Neural progenitor cell (in vitro differentiated cells): ENCODE measurements around the gene IGF2BP1. TPM values are rescaled to one million over a fixed set of nuclear protein-coding genes. Genes with fewer than 3 reads are reported as not detected.
A peak's percentile ranks its signal among the peaks of the same experiment; 100 is the strongest.

Source experiments
- DNase-seq: peaks from one replicate; pipeline ENCODE4 v3.0.0-alpha.2; 2016; ENCODE audit warnings: low spot score
- H2AFZ ChIP-seq: fragments of 200-600 bp; sonication (generic); replicated peaks from 2 replicates; pipeline ENCODE4 v1.6.1; 2016; ENCODE audit warnings: antibody characterized with exemption
- H3F3A ChIP-seq: fragments of 200-600 bp; sonication (generic); 2 replicates; pipeline ENCODE4 v1.6.1; 2016; ENCODE audit warnings: antibody characterized with exemption, low read depth
- H3K27ac ChIP-seq: fragments of 200-600 bp; sonication (generic); 2 replicates; pipeline ENCODE4 v1.5.1; 2016; ENCODE audit warnings: mild to moderate bottlenecking
- H3K27me3 ChIP-seq: fragments of 200-600 bp; sonication (generic); 2 replicates; pipeline ENCODE4 v1.6.1; 2016; ENCODE audit warnings: mild to moderate bottlenecking, moderate library complexity
- H3K36me3 ChIP-seq: fragments of 200-600 bp; sonication (generic); 2 replicates; pipeline ENCODE4 v1.5.1; 2016
- H3K4me1 ChIP-seq: fragments of 200-600 bp; sonication (generic); 2 replicates; pipeline ENCODE4 v1.6.1; 2016; ENCODE audit warnings: mixed run types
- H3K4me2 ChIP-seq: fragments of 200-600 bp; sonication (generic); 2 replicates; pipeline ENCODE4 v1.6.1; 2016
- H3K4me3 ChIP-seq: fragments of 200-600 bp; sonication (generic); 2 replicates; pipeline ENCODE4 v1.5.1; 2016
- H3K79me2 ChIP-seq: fragments of 200-600 bp; sonication (generic); 2 replicates; pipeline ENCODE4 v1.6.1; 2016; ENCODE audit warnings: low read depth
- H3K9ac ChIP-seq: fragments of 200-600 bp; sonication (generic); 2 replicates; pipeline ENCODE4 v1.6.1; 2016
- H3K9me3 ChIP-seq: fragments of 200-600 bp; sonication (generic); 2 replicates; pipeline ENCODE4 v1.5.1; 2016; ENCODE audit warnings: low read depth
- H4K20me1 ChIP-seq: fragments of 200-600 bp; sonication (generic); 2 replicates; pipeline ENCODE4 v1.6.1; 2016; ENCODE audit warnings: low read depth
- H3K27ac Mint-ChIP-seq: 3 replicates; pipeline ENCODE4 v1.8.0; 2021; ENCODE audit warnings: mixed read lengths
- H3K27me3 Mint-ChIP-seq: 2 replicates; pipeline ENCODE4 v1.8.0; 2022; ENCODE audit warnings: low read depth, mild to moderate bottlenecking, inconsistent platforms, moderate library complexity, mixed read lengths; ENCODE audit not compliant: insufficient read depth
- H3K36me3 Mint-ChIP-seq: 3 replicates; pipeline ENCODE4 v1.8.0; 2021; ENCODE audit warnings: mixed read lengths
- H3K4me1 Mint-ChIP-seq: 3 replicates; pipeline ENCODE4 v1.8.0; 2021; ENCODE audit warnings: mixed read lengths
- H3K4me3 Mint-ChIP-seq: 3 replicates; pipeline ENCODE4 v1.8.0; 2021; ENCODE audit warnings: mild to moderate bottlenecking, moderate library complexity, mixed read lengths
- H3K9me3 Mint-ChIP-seq: 3 replicates; pipeline ENCODE4 v1.8.0; 2020; ENCODE audit warnings: mixed read lengths
- CTCF ChIP-seq: fragments of 200-600 bp; sonication (generic); IDR thresholded peaks from 2 replicates; pipeline ENCODE4 v1.5.1; 2017; ENCODE audit warnings: antibody characterized with exemption, mild to moderate bottlenecking
- EZH2 ChIP-seq: fragments of 200-600 bp; sonication (generic); IDR thresholded peaks from 2 replicates; pipeline ENCODE4 v1.6.1; 2017; ENCODE audit warnings: antibody characterized with exemption, mild to moderate bottlenecking, moderate library complexity
- EZH2phosphoT487 ChIP-seq: fragments of 200-600 bp; sonication (generic); IDR thresholded peaks from 2 replicates; pipeline ENCODE4 v1.6.1; 2017; ENCODE audit warnings: antibody characterized with exemption
- total RNA-seq: library from RNA; depleted of rRNA; stranded (reverse); fragments of >200 nt; gene quantifications from 2 replicates; pipeline ENCODE4 v1.2.3, GENCODE V29; 2015; ENCODE audit warnings: low replicate concordance

Gene IGF2BP1
- total RNA-seq, 1 donor from 2014 or later = 129 TPM

GRCh38 chr17:49016775-49017463 lies 19.7 kb downstream of the IGF2BP1 start:
- Histone ChIP-seq H3K4me1 (peaks cover 82% of the 10 kb centered on the region), H3K36me3 (no peaks in the 10 kb centered on the region), H3K27ac (peak overlapping the region; percentile 32), H2AFZ (no peak overlapping the region), H4K20me1 (peaks cover 100% of the 10 kb centered on the region), H3K9ac (no peak overlapping the region), H3K27me3 (no peaks in the 10 kb centered on the region), H3K4me3 (no peak overlapping the region), H3K4me2 (no peak overlapping the region), H3K9me3 (no peaks in the 10 kb centered on the region), H3F3A (peaks cover 88% of the 10 kb centered on the region), H3K79me2 (peaks cover 99% of the 10 kb centered on the region)
- peaks cover 74% of the 10 kb centered on the region for H3K4me1 Mint-ChIP-seq
- H3K36me3 Mint-ChIP-seq = peaks cover 8% of the 10 kb centered on the region
- DNase-seq = no peak
- peaks cover 6% of the 10 kb centered on the region for H3K27me3 Mint-ChIP-seq
- H3K9me3 Mint-ChIP-seq = no peaks in the 10 kb centered on the region
- TF ChIP-seq CTCF (no peak), EZH2 (no peak), EZH2phosphoT487 (no peak)
- H3K4me3 Mint-ChIP-seq = peak overlapping the region; percentile 53
- no peak overlapping the region for H3K27ac Mint-ChIP-seq

- H3K4me1 ChIP-seq = peaks cover 80% of the 10 kb centered on the region
- no peaks in the 10 kb centered on the region for H3K9me3 ChIP-seq
- H3K4me2 ChIP-seq = peak overlapping the region; percentile 59
- peaks cover 6% of the 10 kb centered on the region for H3K27me3 Mint-ChIP-seq
- H3F3A ChIP-seq = peaks cover 86% of the 10 kb centered on the region
- H4K20me1 ChIP-seq = peaks cover 100% of the 10 kb centered on the region
- no peak for DNase-seq
- TF ChIP-seq EZH2phosphoT487 = no peak
- H3K4me3 Mint-ChIP-seq = no peak overlapping the region
- no peak overlapping the region for H3K9ac ChIP-seq
- H3K79me2 ChIP-seq = peaks cover 99% of the 10 kb centered on the region
- no peaks in the 10 kb centered on the region for H3K9me3 Mint-ChIP-seq
- H3K27me3 ChIP-seq = no peaks in the 10 kb centered on the region
- H3K27ac ChIP-seq = peak overlapping the region; percentile 75
- peaks cover 6% of the 10 kb centered on the region for H3K36me3 Mint-ChIP-seq
- H3K4me3 ChIP-seq = no peak overlapping the region
- no peak overlapping the region for H3K27ac Mint-ChIP-seq
- H2AFZ ChIP-seq = no peak overlapping the region
- H3K36me3 ChIP-seq = no peaks in the 10 kb centered on the region
- peaks cover 74% of the 10 kb centered on the region for H3K4me1 Mint-ChIP-seq
These were observed 21.0 kb downstream of the IGF2BP1 start for GRCh38 chr17:49018116-49018612.

GRCh38 chr17:49018748-49019147 lies 21.6 kb downstream of the IGF2BP1 start:
- peaks cover 85% of the 10 kb centered on the region for H3F3A ChIP-seq
- Mint-ChIP-seq H3K27ac (no peak overlapping the region), H3K9me3 (no peaks in the 10 kb centered on the region), H3K27me3 (peaks cover 7% of the 10 kb centered on the region), H3K36me3 (peaks cover 6% of the 10 kb centered on the region), H3K4me3 (no peak overlapping the region), H3K4me1 (peaks cover 76% of the 10 kb centered on the region)
- H3K27ac ChIP-seq = peak overlapping the region; percentile 75
- TF ChIP-seq CTCF (no peak), EZH2 (no peak), EZH2phosphoT487 (no peak)
- H3K4me1 ChIP-seq = peaks cover 85% of the 10 kb centered on the region
- DNase-seq = no peak
- no peak overlapping the region for H2AFZ ChIP-seq
- H3K36me3 ChIP-seq = no peaks in the 10 kb centered on the region
- no peak overlapping the region for H3K9ac ChIP-seq
- H3K9me3 ChIP-seq = no peaks in the 10 kb centered on the region
- H3K79me2 ChIP-seq = peaks cover 99% of the 10 kb centered on the region
- no peaks in the 10 kb centered on the region for H3K27me3 ChIP-seq
- H3K4me2 ChIP-seq = peak overlapping the region; percentile 59
- H4K20me1 ChIP-seq = peaks cover 100% of the 10 kb centered on the region
- H3K4me3 ChIP-seq = no peak overlapping the region

DNA sequence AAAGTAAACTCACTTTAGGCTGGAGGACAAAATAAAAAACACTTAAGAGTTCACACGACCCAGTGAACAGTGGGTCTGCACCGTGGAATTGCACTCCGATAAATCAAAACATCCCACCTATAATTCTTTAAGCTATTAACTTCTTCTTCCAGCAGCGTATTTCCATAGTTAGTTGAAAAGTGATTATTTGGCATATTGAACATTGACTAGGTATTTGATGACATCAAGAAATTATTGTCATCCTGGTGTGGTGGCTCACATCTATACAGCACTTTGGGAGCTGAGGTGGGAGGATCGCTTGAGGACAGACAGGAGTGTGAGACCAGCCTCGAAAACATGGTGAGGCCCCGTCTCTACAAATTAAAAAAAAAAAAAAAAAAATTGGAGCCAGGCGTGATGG lies 23.4 kb downstream of the IGF2BP1 start:
- H3K27me3 Mint-ChIP-seq = peaks cover 9% of the 10 kb centered on the region
- no peak overlapping the region for H3K27ac Mint-ChIP-seq
- Histone ChIP-seq H3K36me3 (no peaks in the 10 kb centered on the region), H2AFZ (no peak overlapping the region), H3K4me1 (peaks cover 77% of the 10 kb centered on the region), H3K4me2 (peak overlapping the region; percentile 66), H3K9me3 (no peaks in the 10 kb centered on the region), H3F3A (peaks cover 86% of the 10 kb centered on the region), H3K27me3 (no peaks in the 10 kb centered on the region), H3K9ac (no peak overlapping the region), H3K4me3 (no peak overlapping the region), H3K27ac (peak overlapping the region; percentile 93), H4K20me1 (peaks cover 100% of the 10 kb centered on the region), H3K79me2 (peaks cover 99% of the 10 kb centered on the region)
- H3K4me1 Mint-ChIP-seq = peaks cover 64% of the 10 kb centered on the region
- H3K4me3 Mint-ChIP-seq = no peak overlapping the region
- peaks cover 6% of the 10 kb centered on the region for H3K36me3 Mint-ChIP-seq
- TF ChIP-seq CTCF (no peak), EZH2 (no peak), EZH2phosphoT487 (no peak)
- H3K9me3 Mint-ChIP-seq = no peaks in the 10 kb centered on the region
- no peak for DNase-seq
